Iris pigment epithelial cell (primary cell): ENCODE measurements around the gene AGPAT3.
"Not testable (repeated sequence)": the region's sequence is repeated elsewhere in the genome, so short reads cannot be mapped to it uniquely, and the experiment has no call there.

ENCODE experiments used
- DNase-seq: peaks from one replicate; pipeline ENCODE4 v3.0.0-alpha.2; 2011; ENCODE audit warnings: low read depth

Gene AGPAT3

GRCh38 chr21:43864962-43865539 lies at the start of gene AGPAT3:
AGPAT3 (plus strand) TSS chr21:43865223; CDS start chr21:43959682, 94,459 bp downstream.
- no peak for DNase-seq

GRCh38 chr21:43815991-43816390 lies 49.0 kb upstream of the AGPAT3 start:
- DNase-seq: no peak

- no peak for DNase-seq
Measured at GRCh38 chr21:43816611-43817071, 48.4 kb upstream of the AGPAT3 start.

- DNase-seq: no peak
Measured at GRCh38 chr21:43817157-43818086, 47.6 kb upstream of the AGPAT3 start.

GRCh38 chr21:43818685-43819084 lies 46.3 kb upstream of the AGPAT3 start:
- DNase-seq: no peak

- no peak for DNase-seq
Measured at GRCh38 chr21:43819511-43820405, 45.3 kb upstream of the AGPAT3 start.

- no peak for DNase-seq
Measured at GRCh38 chr21:43820466-43820865, 44.6 kb upstream of the AGPAT3 start.

GRCh38 chr21:43822166-43822565 lies 42.9 kb upstream of the AGPAT3 start:
- DNase-seq: not testable (repeated sequence)

- not testable (repeated sequence) for DNase-seq
Measured at GRCh38 chr21:43822741-43823140, 42.3 kb upstream of the AGPAT3 start.

- peak; percentile 52 for DNase-seq
Measured at GRCh38 chr21:43824333-43825241, 40.4 kb upstream of the AGPAT3 start.

- no peak for DNase-seq
Measured at GRCh38 chr21:43825242-43825935, 39.6 kb upstream of the AGPAT3 start.

- DNase-seq: peak; percentile 28
Measured at GRCh38 chr21:43825936-43826622, 38.9 kb upstream of the AGPAT3 start.

- no peak for DNase-seq
Measured at GRCh38 chr21:43826623-43826974, 38.4 kb upstream of the AGPAT3 start.

- DNase-seq: peak; percentile 47
Measured at GRCh38 chr21:43827015-43827611, 37.9 kb upstream of the AGPAT3 start.

GRCh38 chr21:43829161-43829560 lies 35.9 kb upstream of the AGPAT3 start:
- no peak for DNase-seq

- DNase-seq: no peak
Measured at GRCh38 chr21:43829575-43830119, 35.4 kb upstream of the AGPAT3 start.

GRCh38 chr21:43832158-43832550 lies 32.9 kb upstream of the AGPAT3 start:
- DNase-seq: no peak

GRCh38 chr21:43832648-43833047 lies 32.4 kb upstream of the AGPAT3 start:
- DNase-seq: no peak
